Measurements from ENCODE around the gene APOA5.
A peak's percentile ranks its signal among the peaks of the same experiment; 100 is the strongest.

- TF ChIP-seq EZH2 (IDR thresholded peaks at IDR 0.05) (no peak), POLR2AphosphoS5 (IDR thresholded peaks at IDR 0.05; ENCODE audit: borderline replicate concordance, low read depth, low read length) (peak; percentile 78)
Measured at GRCh38 chr11:116772443-116773202, 19.1 kb downstream of the APOA5 start, which contains the start of gene BUD13.

Measured in SK-N-MC (cell line).